ENCODE results near the gene UBXN11. TPM values are rescaled to one million over a fixed set of nuclear protein-coding genes. Genes with fewer than 3 reads are reported as not detected.

The UBXN11 gene
- total RNA-seq, 1 donor, result 5.6 TPM

- no peak for DNase-seq (ENCODE audit: low read depth)
- no peak overlapping the region for H3K4me3 ChIP-seq (ENCODE audit: low read depth, low read length)
- TF ChIP-seq CTCF (IDR thresholded peaks at IDR 0.05; ENCODE audit: insufficient read depth, low read depth, low read length), result no peak
These were observed 29.2 kb downstream of the UBXN11 start for GRCh38 chr1:26277261-26277661.

GRCh38 chr1:26276432-26276838, 30.0 kb downstream of the UBXN11 start:
- H3K4me3 ChIP-seq (ENCODE audit: low read depth, low read length), result no peak overlapping the region
- DNase-seq (ENCODE audit: low read depth), result no peak
- TF ChIP-seq CTCF (IDR thresholded peaks at IDR 0.05; ENCODE audit: insufficient read depth, low read depth, low read length), result no peak

GRCh38 chr1:26275580-26276431, 30.6 kb downstream of the UBXN11 start:
- peak; percentile 86 for DNase-seq (ENCODE audit: low read depth)
- H3K4me3 ChIP-seq (ENCODE audit: low read depth, low read length), result no peak overlapping the region
- TF ChIP-seq CTCF (IDR thresholded peaks at IDR 0.05; ENCODE audit: insufficient read depth, low read depth, low read length), result peak; percentile 87

- DNase-seq (ENCODE audit: low read depth), result no peak
- TF ChIP-seq CTCF (IDR thresholded peaks at IDR 0.05; ENCODE audit: insufficient read depth, low read depth, low read length), result no peak
- H3K4me3 ChIP-seq (ENCODE audit: low read depth, low read length), result no peak overlapping the region
These were observed 31.5 kb downstream of the UBXN11 start for GRCh38 chr1:26274801-26275425.

DNA sequence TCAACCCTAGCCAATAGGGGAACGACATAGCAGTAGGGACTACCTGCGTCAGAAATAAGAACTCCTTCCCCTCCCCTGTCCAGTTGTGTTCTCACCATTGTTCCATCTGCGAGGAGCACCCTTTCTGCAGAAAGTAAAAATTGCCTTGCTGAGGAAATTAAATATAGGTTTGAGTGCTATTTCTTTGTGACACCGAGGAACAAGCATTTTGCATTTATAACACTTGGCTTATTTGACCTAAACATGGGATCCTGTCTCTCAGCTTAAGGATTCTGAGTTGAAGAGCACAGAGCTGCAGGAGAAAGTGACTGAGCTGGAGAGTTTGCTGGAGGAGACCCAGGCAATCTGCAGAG, 37.3 kb downstream of the UBXN11 start:
- TF ChIP-seq CTCF (IDR thresholded peaks at IDR 0.05; ENCODE audit: insufficient read depth, low read depth, low read length), result no peak
- no peak overlapping the region for H3K4me3 ChIP-seq (ENCODE audit: low read depth, low read length)

DNA sequence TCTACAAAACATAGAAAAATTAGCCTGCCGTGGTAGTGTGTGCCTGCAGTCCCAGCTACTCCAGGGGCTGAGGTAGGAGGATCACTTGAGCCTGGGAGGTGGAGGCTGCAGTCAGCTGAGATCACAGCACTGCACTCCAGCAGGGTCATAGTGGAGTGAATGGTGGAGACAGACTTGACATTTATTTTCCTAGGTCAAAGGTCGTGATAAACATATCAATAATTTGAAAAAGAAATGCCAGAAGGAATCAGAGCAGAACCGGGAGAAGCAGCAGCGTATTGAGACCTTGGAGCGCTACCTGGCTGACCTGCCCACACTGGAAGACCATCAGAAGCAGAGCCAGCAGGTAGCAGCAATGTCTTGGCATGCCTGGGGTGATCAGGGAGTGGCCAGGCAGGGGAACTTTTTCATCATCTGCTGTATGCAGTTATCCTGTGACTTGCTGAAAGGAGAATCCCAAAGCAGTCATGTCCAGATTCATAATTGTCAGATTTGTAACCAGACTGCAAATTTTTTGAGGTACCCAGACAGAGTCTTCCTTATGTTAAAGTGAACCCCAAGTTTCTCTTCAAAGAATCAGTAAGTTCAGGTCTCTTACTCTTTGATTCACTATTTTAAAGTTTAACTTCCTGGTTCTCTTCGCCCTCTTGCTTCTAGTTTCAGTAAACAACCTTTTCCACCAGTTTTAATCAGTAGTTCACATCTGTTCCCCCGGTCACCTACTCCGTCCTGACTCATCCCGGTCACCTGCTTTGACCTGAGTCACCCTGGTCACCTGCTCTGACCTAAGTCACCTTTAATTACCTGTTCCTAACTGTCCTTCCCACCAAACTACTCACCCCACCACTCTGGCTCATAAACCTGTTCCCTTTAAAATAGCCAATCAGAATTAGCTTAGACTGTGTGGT, 37.9 kb downstream of the UBXN11 start:
- no peak for DNase-seq (ENCODE audit: low read depth)
- TF ChIP-seq CTCF (IDR thresholded peaks at IDR 0.05; ENCODE audit: insufficient read depth, low read depth, low read length), result no peak
- no peak overlapping the region for H3K4me3 ChIP-seq (ENCODE audit: low read depth, low read length)

More for the DNA sequence above, 37.3 kb downstream of the UBXN11 start:
- no peak for DNase-seq (ENCODE audit: low read depth)
